CD14-positive monocyte (primary cell): ENCODE measurements around the gene LRRK1. TPM values are rescaled to one million over a fixed set of nuclear protein-coding genes. Genes with fewer than 3 reads are reported as not detected.

ENCODE experiments used
- DNase-seq, 3 donors: peaks; one replicate each; pipeline ENCODE4 v3.0.0-alpha.2; 2011 to 2022
- H2AFZ ChIP-seq: 2 replicates; pipeline ENCODE4 v1.6.0; 2012; ENCODE audit warnings: mild to moderate bottlenecking, low read depth, low read length, inconsistent platforms; ENCODE audit not compliant: insufficient read depth, poor library complexity, severe bottlenecking
- H3K27ac ChIP-seq, 2 donors: 1 replicate in 1 of 2; 2 replicates in 1 of 2; pipeline ENCODE4 v1.5.1; 2012 to 2013; ENCODE audit warnings: low read length in 2 of 2, control low read depth in 1 of 2, inconsistent platforms in 1 of 2, low read depth in 1 of 2, mild to moderate bottlenecking in 1 of 2
- H3K27me3 ChIP-seq, 2 donors: one replicate each; pipeline versions ENCODE4 v1.6.0 to v1.6.1; 2011 to 2013; ENCODE audit warnings: low read length in 2 of 2; ENCODE audit not compliant: control insufficient read depth in 2 of 2, insufficient read depth in 2 of 2
- H3K36me3 ChIP-seq, 2 donors: replicated peaks in 1 of 2; 1 replicate in 1 of 2; 2 replicates in 1 of 2; pipeline versions ENCODE4 v1.5.1 to v1.6.1; 2012 to 2013; ENCODE audit warnings: low read length in 2 of 2, control low read depth in 1 of 2, inconsistent platforms in 1 of 2, mild to moderate bottlenecking in 1 of 2; ENCODE audit not compliant: insufficient read depth in 2 of 2, control insufficient read depth in 1 of 2
- H3K4me1 ChIP-seq, 2 donors: 1 replicate in 1 of 2; 2 replicates in 1 of 2; pipeline versions ENCODE4 v1.5.1 to v1.6.1; 2012 to 2013; ENCODE audit warnings: low read length in 2 of 2, control low read depth in 1 of 2, inconsistent platforms in 1 of 2, mild to moderate bottlenecking in 1 of 2, moderate library complexity in 1 of 2; ENCODE audit not compliant: insufficient read depth in 2 of 2, control insufficient read depth in 1 of 2
- H3K4me2 ChIP-seq: replicated peaks from 2 replicates; pipeline ENCODE3; 2012; ENCODE audit warnings: low read length, moderate library complexity, mild to moderate bottlenecking; ENCODE audit not compliant: poor library complexity, severe bottlenecking; ENCODE audit errors: extremely low read depth
- H3K4me3 ChIP-seq, 3 experiments: fragments of 200-600 bp in 1 of 3; sonication (generic) in 1 of 3; replicated peaks in 1 of 3; 1 replicate in 2 of 3; 2 replicates in 1 of 3; pipeline ENCODE4 v1.5.1; 2011 to 2013; ENCODE audit warnings: low read length in 3 of 3, mild to moderate bottlenecking in 3 of 3, control low read depth in 2 of 3, low read depth in 2 of 3, inconsistent platforms in 1 of 3, moderate library complexity in 1 of 3
- H3K79me2 ChIP-seq: 2 replicates; pipeline ENCODE4 v1.6.0; 2012; ENCODE audit warnings: mild to moderate bottlenecking, control low read depth, inconsistent platforms, low read length, moderate library complexity; ENCODE audit not compliant: insufficient read depth
- H3K9ac ChIP-seq: 2 replicates; pipeline ENCODE4 v1.6.0; 2017; ENCODE audit warnings: low read length, mild to moderate bottlenecking; ENCODE audit not compliant: insufficient read depth, poor library complexity, severe bottlenecking
- H3K9me3 ChIP-seq, 2 donors: replicated peaks in 1 of 2; 1 replicate in 1 of 2; 2 replicates in 1 of 2; pipeline versions ENCODE4 v1.5.1 to v1.6.1; 2012 to 2013; ENCODE audit warnings: low read length in 2 of 2, control low read depth in 1 of 2; ENCODE audit not compliant: control insufficient read depth in 1 of 2, insufficient read depth in 1 of 2
- H4K20me1 ChIP-seq: 2 replicates; pipeline ENCODE4 v1.6.0; 2012; ENCODE audit warnings: mild to moderate bottlenecking, low read length, control low read depth, moderate library complexity; ENCODE audit not compliant: insufficient read depth
- H3K27ac Mint-ChIP-seq, 7 donors: one replicate each; pipeline ENCODE4 v1.8.0; 2020; ENCODE audit warnings: mild to moderate bottlenecking in 7 of 7, mixed read lengths in 7 of 7, moderate library complexity in 6 of 7, inconsistent platforms in 2 of 7
- H3K27me3 Mint-ChIP-seq, 3 donors: one replicate each; pipeline ENCODE4 v1.8.0; 2021 to 2022; ENCODE audit warnings: low read depth in 3 of 3, mild to moderate bottlenecking in 3 of 3, mixed read lengths in 3 of 3, moderate library complexity in 3 of 3, inconsistent platforms in 1 of 3
- H3K36me3 Mint-ChIP-seq, 2 donors: one replicate each; pipeline ENCODE4 v1.8.0; 2020; ENCODE audit warnings: mixed read lengths in 2 of 2, inconsistent platforms in 1 of 2, mild to moderate bottlenecking in 1 of 2
- H3K4me1 Mint-ChIP-seq: one replicate; pipeline ENCODE4 v1.8.0; 2020; ENCODE audit warnings: mild to moderate bottlenecking, mixed read lengths
- H3K4me3 Mint-ChIP-seq, 2 donors: one replicate each; pipeline ENCODE4 v1.8.0; 2020; ENCODE audit warnings: mild to moderate bottlenecking in 2 of 2, mixed read lengths in 2 of 2, moderate library complexity in 1 of 2
- H3K9me3 Mint-ChIP-seq, 7 donors: one replicate each; pipeline ENCODE4 v1.8.0; 2020 to 2022; ENCODE audit warnings: mixed read lengths in 7 of 7, mild to moderate bottlenecking in 6 of 7, moderate library complexity in 6 of 7, inconsistent platforms in 2 of 7
- WGBS: methylation state at CpG from one replicate; pipeline ENCODE4 v1.1.5; 2013; ENCODE audit warnings: missing lambda C conversion rate; ENCODE audit not compliant: insufficient coverage; 5-methylcytosine and 5-hydroxymethylcytosine counted together
- intact Hi-C, 2 donors: fragments of 100-400 bp; cut with micrococcal nuclease; formaldehyde crosslinking; loops; one replicate each; pipeline versions ENCODE4 v1.15.0 to v1.15.1; 2023
- polyA plus RNA-seq, 3 donors: library from polyadenylated mRNA; depleted of rRNA in 1 of 3; unstranded in 2 of 3; stranded (reverse) in 1 of 3; fragments of 300-500 nt in 2 of 3; fragments of >200 nt in 1 of 3; fragmentation: Illumina TruSeq in 2 of 3; gene quantifications; 1 replicate in 2 of 3; 2 replicates in 1 of 3; pipeline ENCODE4 v1.2.3, GENCODE V29; 2012 to 2021
- TF ChIP-seq, protein P1 (sequence below): fragments of 200-600 bp; IDR thresholded peaks from one replicate; pipeline ENCODE4 v1.8.0; 2022; ENCODE audit warnings: antibody characterized with exemption, mild to moderate bottlenecking

LRRK1 gene
- polyA plus RNA-seq, 3 donors: 1.7 to 18.9 (median 5.4) TPM

DNA sequence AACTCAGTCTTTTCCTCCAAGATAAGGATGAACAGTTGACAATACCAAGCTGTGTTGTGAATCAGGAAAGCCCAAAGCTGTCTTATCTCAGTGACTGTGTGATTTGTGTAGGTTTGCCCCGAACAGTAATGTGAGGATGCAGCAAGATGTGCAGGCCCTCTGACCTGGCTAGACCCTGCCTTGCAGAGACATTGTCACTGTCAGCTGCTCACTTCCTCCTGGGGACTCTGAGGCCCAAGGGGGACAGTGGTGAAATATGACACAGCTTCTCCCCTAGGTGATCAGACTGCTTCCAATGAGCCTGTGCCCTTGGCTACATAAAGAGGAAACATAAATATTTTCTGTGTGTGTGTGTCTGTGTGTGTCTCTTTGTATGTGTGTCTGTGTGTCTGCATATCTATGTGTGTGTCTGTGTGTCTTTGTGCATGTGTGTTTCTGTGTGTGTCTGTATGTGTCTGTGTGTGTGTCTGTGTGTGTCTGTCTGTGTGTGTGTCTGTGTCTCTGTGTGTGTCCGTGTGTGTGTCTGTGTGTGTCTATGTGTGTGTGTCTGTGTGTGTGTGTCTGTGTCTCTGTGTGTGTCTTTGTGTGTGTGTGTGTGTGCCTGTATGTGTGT, 21.7 kb downstream of the LRRK1 start:
- DNase-seq: peak; percentile 90 to 94 (median 92)
- peaks cover 0 to 1% (median 0%) of the 10 kb centered on the region in 3 donors for H3K27me3 Mint-ChIP-seq
- peaks cover 19 to 25% of the 10 kb centered on the region in 2 donors for H3K36me3 Mint-ChIP-seq
- no peak overlapping the region for H3K4me3 Mint-ChIP-seq
- H3K4me1 Mint-ChIP-seq: peaks cover 23% of the 10 kb centered on the region
- Histone ChIP-seq H3K4me2 (peak overlapping the region; percentile 7), H3K9ac (peak overlapping the region; percentile 64), H3K36me3 (peaks cover 0 to 3% of the 10 kb centered on the region in 2 donors), H3K4me1 (peaks cover 47 to 49% of the 10 kb centered on the region in 2 donors), H3K27ac (peak overlapping the region; percentile 67 to 96), H3K27me3 (no peaks in the 10 kb centered on the region), H3K79me2 (peaks cover 53% of the 10 kb centered on the region), H3K4me3 (no peak overlapping the region), H2AFZ (no peak overlapping the region), H3K9me3 (no peaks in the 10 kb centered on the region), H4K20me1 (no peaks in the 10 kb centered on the region)
- no peaks in the 10 kb centered on the region for H3K9me3 Mint-ChIP-seq
- 73% methylated on average over 1 of the region's 2 CpGs for WGBS
- intact Hi-C loops: loop anchor here in 1 of 2 donors (10.0 kb wide), 1 partner anchor 714 kb away; the partner anchor contains the start of gene TM2D3
- no peak overlapping the region for H3K27ac Mint-ChIP-seq
- TF ChIP-seq, protein P1, sequence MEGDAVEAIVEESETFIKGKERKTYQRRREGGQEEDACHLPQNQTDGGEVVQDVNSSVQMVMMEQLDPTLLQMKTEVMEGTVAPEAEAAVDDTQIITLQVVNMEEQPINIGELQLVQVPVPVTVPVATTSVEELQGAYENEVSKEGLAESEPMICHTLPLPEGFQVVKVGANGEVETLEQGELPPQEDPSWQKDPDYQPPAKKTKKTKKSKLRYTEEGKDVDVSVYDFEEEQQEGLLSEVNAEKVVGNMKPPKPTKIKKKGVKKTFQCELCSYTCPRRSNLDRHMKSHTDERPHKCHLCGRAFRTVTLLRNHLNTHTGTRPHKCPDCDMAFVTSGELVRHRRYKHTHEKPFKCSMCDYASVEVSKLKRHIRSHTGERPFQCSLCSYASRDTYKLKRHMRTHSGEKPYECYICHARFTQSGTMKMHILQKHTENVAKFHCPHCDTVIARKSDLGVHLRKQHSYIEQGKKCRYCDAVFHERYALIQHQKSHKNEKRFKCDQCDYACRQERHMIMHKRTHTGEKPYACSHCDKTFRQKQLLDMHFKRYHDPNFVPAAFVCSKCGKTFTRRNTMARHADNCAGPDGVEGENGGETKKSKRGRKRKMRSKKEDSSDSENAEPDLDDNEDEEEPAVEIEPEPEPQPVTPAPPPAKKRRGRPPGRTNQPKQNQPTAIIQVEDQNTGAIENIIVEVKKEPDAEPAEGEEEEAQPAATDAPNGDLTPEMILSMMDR: no peak

DNA sequence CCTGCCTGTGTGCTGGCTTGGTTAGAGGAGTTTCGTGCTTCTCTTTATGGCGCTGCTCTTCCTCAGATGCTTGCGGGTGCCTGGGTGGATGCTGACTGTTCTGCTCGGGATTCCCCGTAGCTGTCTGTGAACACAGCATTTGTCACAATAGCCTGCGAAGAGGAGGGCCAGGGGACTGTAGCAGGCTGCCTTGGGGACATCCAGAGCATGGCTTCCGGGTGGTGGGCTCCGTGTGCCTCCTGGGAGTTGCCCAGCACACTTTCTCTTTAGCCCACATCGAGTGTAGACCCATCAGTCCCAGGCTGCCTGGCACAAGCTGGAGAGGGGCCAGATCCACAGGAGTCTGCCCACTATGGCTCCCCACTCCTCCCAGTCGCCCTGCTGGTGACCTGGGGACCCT, 22.4 kb downstream of the LRRK1 start:
- Histone ChIP-seq H3K79me2 (peaks cover 49% of the 10 kb centered on the region), H3K27ac (peak overlapping the region; percentile 67 to 96), H2AFZ (no peak overlapping the region), H3K27me3 (no peaks in the 10 kb centered on the region), H3K4me3 (no peak overlapping the region), H4K20me1 (no peaks in the 10 kb centered on the region), H3K4me2 (no peak overlapping the region), H3K4me1 (peaks cover 47 to 49% of the 10 kb centered on the region in 2 donors), H3K36me3 (peaks cover 0 to 3% of the 10 kb centered on the region in 2 donors), H3K9me3 (no peaks in the 10 kb centered on the region), H3K9ac (peak overlapping the region; percentile 64)
- DNase-seq: peak; percentile 38 to 82 (median 71)
- intact Hi-C loops: loop anchor here in 1 of 2 donors (10.0 kb wide), 1 partner anchor 713 kb away; the partner anchor contains the start of gene TM2D3
- Mint-ChIP-seq H3K4me1 (peaks cover 22% of the 10 kb centered on the region), H3K27ac (no peak overlapping the region), H3K36me3 (peaks cover 20 to 24% of the 10 kb centered on the region in 2 donors), H3K9me3 (no peaks in the 10 kb centered on the region), H3K27me3 (no peaks in the 10 kb centered on the region), H3K4me3 (no peak overlapping the region)
- WGBS: 72% methylated on average over 10 of the region's 10 CpGs
- TF ChIP-seq, protein P1: no peak
